Neural cell (in vitro differentiated cells): ENCODE data around the gene MAP2K1. TPM values are rescaled to one million over a fixed set of nuclear protein-coding genes. Genes with fewer than 3 reads are reported as not detected.
"Not testable (repeated sequence)": the region's sequence is repeated elsewhere in the genome, so short reads cannot be mapped to it uniquely, and the experiment has no call there.

Experiments used
- H2AFZ ChIP-seq: fragments of 200-600, 300-800 bp; sonication (generic), shearing (Covaris generic); 2 replicates; pipeline ENCODE4 v1.6.0; 2014; ENCODE audit warnings: low read depth, mild to moderate bottlenecking, antibody characterized with exemption, low read length, moderate library complexity
- H3F3A ChIP-seq: fragments of 200-600 bp; shearing (Covaris generic); 2 replicates; pipeline ENCODE4 v1.6.1; 2016; ENCODE audit warnings: mild to moderate bottlenecking, moderate library complexity, mixed read lengths, antibody characterized with exemption, low read length; ENCODE audit not compliant: insufficient read depth, poor library complexity, severe bottlenecking
- H3K27ac ChIP-seq: fragments of 200-600, 300-800 bp; sonication (generic), shearing (Covaris generic); 2 replicates; pipeline ENCODE4 v1.5.1; 2014; ENCODE audit warnings: mild to moderate bottlenecking, low read length, moderate library complexity
- H3K27me3 ChIP-seq: fragments of 300-800, 200-600 bp; sonication (generic), shearing (Covaris generic); 2 replicates; pipeline ENCODE4 v1.6.0; 2014; ENCODE audit warnings: mild to moderate bottlenecking, low read depth, low read length, moderate library complexity; ENCODE audit not compliant: insufficient read depth
- H3K36me3 ChIP-seq: fragments of 300-800, 200-600 bp; sonication (generic), shearing (Covaris generic); 2 replicates; pipeline ENCODE4 v1.5.1; 2014; ENCODE audit warnings: mild to moderate bottlenecking, antibody characterized with exemption, low read length, moderate library complexity; ENCODE audit not compliant: insufficient read depth
- H3K4me2 ChIP-seq: fragments of 300-800, 200-600 bp; sonication (generic), shearing (Covaris generic); 2 replicates; pipeline ENCODE4 v1.6.0; 2014; ENCODE audit warnings: mild to moderate bottlenecking, low read length
- H3K4me3 ChIP-seq: fragments of 300-800, 200-600 bp; sonication (generic), shearing (Covaris generic); 2 replicates; pipeline ENCODE4 v1.5.1; 2014; ENCODE audit warnings: mild to moderate bottlenecking, low read length, moderate library complexity
- H3K79me2 ChIP-seq: fragments of 200-600 bp; shearing (Covaris generic); replicated peaks from 2 replicates; pipeline ENCODE4 v1.6.0; 2014; ENCODE audit warnings: mild to moderate bottlenecking, low read length, moderate library complexity; ENCODE audit not compliant: insufficient read depth
- H3K9ac ChIP-seq: fragments of 300-800, 200-600 bp; sonication (generic), shearing (Covaris generic); 2 replicates; pipeline ENCODE4 v1.6.1; 2016; ENCODE audit warnings: mild to moderate bottlenecking, low read length, mixed read lengths
- H3K9me2 ChIP-seq: fragments of 200-600 bp; shearing (Covaris generic); 2 replicates; pipeline ENCODE4 v1.6.1; 2016; ENCODE audit warnings: mild to moderate bottlenecking, low read length, mixed read lengths; ENCODE audit not compliant: insufficient read depth
- H3K9me3 ChIP-seq: fragments of 200-600, 300-800 bp; sonication (generic), shearing (Covaris generic); 2 replicates; pipeline ENCODE4 v1.6.1; 2016; ENCODE audit warnings: mild to moderate bottlenecking, mixed run types, low read length, moderate library complexity, mixed read lengths
- H4K20me1 ChIP-seq: fragments of 200-600 bp; shearing (Covaris generic); 2 replicates; pipeline ENCODE4 v1.6.1; 2016; ENCODE audit warnings: mild to moderate bottlenecking, mixed run types; ENCODE audit not compliant: insufficient read depth
- EP300 ChIP-seq: fragments of 450-650 bp; conservative IDR thresholded peaks from 2 replicates; pipeline ENCODE4 v1.6.1; 2014; ENCODE audit warnings: antibody characterized with exemption, mild to moderate bottlenecking, moderate library complexity; ENCODE audit not compliant: poor library complexity, severe bottlenecking
- EZH2 ChIP-seq: fragments of 200-600, 300-800 bp; shearing (Covaris generic), sonication (generic); IDR thresholded peaks from 2 replicates; pipeline ENCODE4 v1.6.1; 2014; ENCODE audit warnings: antibody characterized with exemption, low read length, borderline replicate concordance, mild to moderate bottlenecking; ENCODE audit not compliant: insufficient read depth, poor library complexity, severe bottlenecking
- MXI1 ChIP-seq: fragments of 450-650 bp; conservative IDR thresholded peaks from 2 replicates; pipeline ENCODE4 v1.6.1; 2014; ENCODE audit warnings: antibody characterized with exemption, mild to moderate bottlenecking; ENCODE audit not compliant: poor library complexity, severe bottlenecking
- POLR2AphosphoS5 ChIP-seq: IDR thresholded peaks from 2 replicates; pipeline ENCODE4 v1.6.1; 2012
- RAD21 ChIP-seq: fragments of 450-650 bp; conservative IDR thresholded peaks from 2 replicates; pipeline ENCODE4 v1.6.1; 2014; ENCODE audit warnings: antibody characterized with exemption, mild to moderate bottlenecking, moderate library complexity
- SMC3 ChIP-seq: fragments of 450-650 bp; conservative IDR thresholded peaks from 2 replicates; pipeline ENCODE4 v1.6.1; 2014; ENCODE audit warnings: antibody characterized with exemption, mild to moderate bottlenecking, moderate library complexity; ENCODE audit not compliant: poor library complexity
- TAF1 ChIP-seq: IDR thresholded peaks from 2 replicates; pipeline ENCODE4 v1.6.1; 2012; ENCODE audit warnings: low read depth
- polyA minus RNA-seq: library from RNA; depleted of rRNA, polyadenylated mRNA; stranded (reverse); fragments of >200 nt; gene quantifications from 2 replicates; pipeline ENCODE4 v1.2.3, GENCODE V29; 2014
- polyA plus RNA-seq: library from polyadenylated mRNA; depleted of rRNA; stranded (reverse); fragments of >200 nt; gene quantifications from 2 replicates; pipeline ENCODE4 v1.2.3, GENCODE V29; 2014
- TF ChIP-seq, protein P1 (sequence below): fragments of 450-650 bp; IDR thresholded peaks from 2 replicates; pipeline ENCODE4 v1.5.1; 2014; ENCODE audit warnings: antibody characterized with exemption, mild to moderate bottlenecking, moderate library complexity; ENCODE audit not compliant: poor library complexity, severe bottlenecking
- TF ChIP-seq, protein P2 (sequence below): IDR thresholded peaks from 2 replicates; pipeline ENCODE4 v1.6.1; 2012; ENCODE audit warnings: borderline replicate concordance

Gene MAP2K1
- 23.0 and 24.7 TPM in 2 replicates for polyA plus RNA-seq
- 16.1 and 17.6 TPM in 2 replicates for polyA minus RNA-seq

DNA sequence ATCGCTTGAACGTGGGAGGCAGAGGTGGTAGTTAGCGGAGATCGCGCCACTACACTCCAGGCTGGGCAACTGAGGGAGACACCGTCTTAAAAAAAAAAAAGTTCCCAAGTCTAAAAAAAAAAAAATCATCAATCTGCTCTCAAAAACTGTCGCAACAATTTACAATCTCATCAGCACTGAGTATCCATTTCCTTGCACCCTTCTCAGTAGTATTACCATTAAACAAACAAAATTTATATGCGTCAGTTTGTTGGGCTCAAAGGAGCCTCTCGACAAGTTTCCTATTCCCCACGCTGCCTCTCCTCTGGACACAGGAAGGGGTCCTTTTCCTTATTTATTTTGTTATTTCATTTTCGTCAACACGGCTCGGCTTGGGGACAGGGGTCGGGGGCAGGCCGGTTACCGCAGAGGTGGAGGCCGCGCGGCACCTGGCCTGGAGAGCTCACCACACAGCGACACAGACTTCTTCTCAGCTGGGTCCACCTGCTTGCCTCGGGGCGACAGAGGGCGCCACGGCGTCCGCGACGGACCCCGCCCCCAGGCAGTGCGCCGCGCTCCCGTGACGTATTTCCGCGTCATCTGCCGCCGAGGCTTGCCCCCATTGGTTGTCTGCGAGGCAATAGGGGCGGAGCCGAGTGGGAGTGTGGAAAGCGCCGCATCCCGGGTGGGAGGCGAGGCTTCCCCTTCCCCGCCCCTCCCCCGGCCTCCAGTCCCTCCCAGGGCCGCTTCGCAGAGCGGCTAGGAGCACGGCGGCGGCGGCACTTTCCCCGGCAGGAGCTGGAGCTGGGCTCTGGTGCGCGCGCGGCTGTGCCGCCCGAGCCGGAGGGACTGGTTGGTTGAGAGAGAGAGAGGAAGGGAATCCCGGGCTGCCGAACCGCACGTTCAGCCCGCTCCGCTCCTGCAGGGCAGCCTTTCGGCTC lies at the start of gene MAP2K1:
TSS of gene MAP2K1 (plus strand) at position 709 of the 920 bp plus-strand sequence. CDS start 436 bp downstream, outside the sequence.
- Histone ChIP-seq H4K20me1 (no peaks in the 10 kb centered on the region), H3K9me2 (no peaks in the 10 kb centered on the region), H3K27ac (peak within 1 kb of the TSS; percentile 71), H3K9ac (peak within 1 kb of the TSS; percentile 72), H3F3A (no peaks in the 10 kb centered on the region), H3K27me3 (no peaks in the 10 kb centered on the region), H3K9me3 (no peaks in the 10 kb centered on the region), H2AFZ (peak within 1 kb of the TSS; percentile 40), H3K79me2 (peaks cover 23% of the 10 kb centered on the region), H3K4me2 (peak within 1 kb of the TSS; percentile 54), H3K4me3 (peak within 1 kb of the TSS; percentile 92), H3K36me3 (no peaks in the 10 kb centered on the region)
- TF ChIP-seq POLR2AphosphoS5: peak; percentile 67
- TF ChIP-seq MXI1: peak; percentile 67
- TF ChIP-seq, protein P1, sequence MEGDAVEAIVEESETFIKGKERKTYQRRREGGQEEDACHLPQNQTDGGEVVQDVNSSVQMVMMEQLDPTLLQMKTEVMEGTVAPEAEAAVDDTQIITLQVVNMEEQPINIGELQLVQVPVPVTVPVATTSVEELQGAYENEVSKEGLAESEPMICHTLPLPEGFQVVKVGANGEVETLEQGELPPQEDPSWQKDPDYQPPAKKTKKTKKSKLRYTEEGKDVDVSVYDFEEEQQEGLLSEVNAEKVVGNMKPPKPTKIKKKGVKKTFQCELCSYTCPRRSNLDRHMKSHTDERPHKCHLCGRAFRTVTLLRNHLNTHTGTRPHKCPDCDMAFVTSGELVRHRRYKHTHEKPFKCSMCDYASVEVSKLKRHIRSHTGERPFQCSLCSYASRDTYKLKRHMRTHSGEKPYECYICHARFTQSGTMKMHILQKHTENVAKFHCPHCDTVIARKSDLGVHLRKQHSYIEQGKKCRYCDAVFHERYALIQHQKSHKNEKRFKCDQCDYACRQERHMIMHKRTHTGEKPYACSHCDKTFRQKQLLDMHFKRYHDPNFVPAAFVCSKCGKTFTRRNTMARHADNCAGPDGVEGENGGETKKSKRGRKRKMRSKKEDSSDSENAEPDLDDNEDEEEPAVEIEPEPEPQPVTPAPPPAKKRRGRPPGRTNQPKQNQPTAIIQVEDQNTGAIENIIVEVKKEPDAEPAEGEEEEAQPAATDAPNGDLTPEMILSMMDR: peak; percentile 94
- TF ChIP-seq RAD21: peak; percentile 61
- TF ChIP-seq SMC3: peak; percentile 80
- peak; percentile 57 for TF ChIP-seq EP300
- peak; percentile 86 for TF ChIP-seq TAF1
- TF ChIP-seq, protein P2, sequence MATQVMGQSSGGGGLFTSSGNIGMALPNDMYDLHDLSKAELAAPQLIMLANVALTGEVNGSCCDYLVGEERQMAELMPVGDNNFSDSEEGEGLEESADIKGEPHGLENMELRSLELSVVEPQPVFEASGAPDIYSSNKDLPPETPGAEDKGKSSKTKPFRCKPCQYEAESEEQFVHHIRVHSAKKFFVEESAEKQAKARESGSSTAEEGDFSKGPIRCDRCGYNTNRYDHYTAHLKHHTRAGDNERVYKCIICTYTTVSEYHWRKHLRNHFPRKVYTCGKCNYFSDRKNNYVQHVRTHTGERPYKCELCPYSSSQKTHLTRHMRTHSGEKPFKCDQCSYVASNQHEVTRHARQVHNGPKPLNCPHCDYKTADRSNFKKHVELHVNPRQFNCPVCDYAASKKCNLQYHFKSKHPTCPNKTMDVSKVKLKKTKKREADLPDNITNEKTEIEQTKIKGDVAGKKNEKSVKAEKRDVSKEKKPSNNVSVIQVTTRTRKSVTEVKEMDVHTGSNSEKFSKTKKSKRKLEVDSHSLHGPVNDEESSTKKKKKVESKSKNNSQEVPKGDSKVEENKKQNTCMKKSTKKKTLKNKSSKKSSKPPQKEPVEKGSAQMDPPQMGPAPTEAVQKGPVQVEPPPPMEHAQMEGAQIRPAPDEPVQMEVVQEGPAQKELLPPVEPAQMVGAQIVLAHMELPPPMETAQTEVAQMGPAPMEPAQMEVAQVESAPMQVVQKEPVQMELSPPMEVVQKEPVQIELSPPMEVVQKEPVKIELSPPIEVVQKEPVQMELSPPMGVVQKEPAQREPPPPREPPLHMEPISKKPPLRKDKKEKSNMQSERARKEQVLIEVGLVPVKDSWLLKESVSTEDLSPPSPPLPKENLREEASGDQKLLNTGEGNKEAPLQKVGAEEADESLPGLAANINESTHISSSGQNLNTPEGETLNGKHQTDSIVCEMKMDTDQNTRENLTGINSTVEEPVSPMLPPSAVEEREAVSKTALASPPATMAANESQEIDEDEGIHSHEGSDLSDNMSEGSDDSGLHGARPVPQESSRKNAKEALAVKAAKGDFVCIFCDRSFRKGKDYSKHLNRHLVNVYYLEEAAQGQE: peak; percentile 46
- no peak for TF ChIP-seq EZH2

DNA sequence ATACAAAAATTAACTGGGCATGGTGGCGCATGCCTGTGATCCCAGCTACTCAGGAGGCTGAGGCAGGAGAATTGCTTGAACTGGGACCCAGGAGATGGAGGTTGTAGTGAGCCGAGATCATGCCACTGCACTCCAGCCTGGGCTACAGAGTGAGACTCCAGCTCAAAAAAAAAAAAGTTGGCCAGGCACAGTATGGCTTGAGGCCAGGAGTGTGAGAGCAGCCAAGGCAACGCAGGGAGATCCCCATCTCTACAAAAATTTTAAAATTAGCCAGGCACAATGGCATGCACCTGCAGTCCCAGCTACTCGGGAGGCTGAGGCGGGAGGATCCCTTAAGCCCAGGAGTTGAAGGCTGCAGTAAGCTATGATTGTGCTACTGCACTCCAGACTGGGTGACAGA lies 38.2 kb upstream of the MAP2K1 start:
- H3K9me2 ChIP-seq, H3K9ac ChIP-seq, H3K36me3 ChIP-seq, H2AFZ ChIP-seq, H3K9me3 ChIP-seq, H3F3A ChIP-seq, H3K79me2 ChIP-seq, H3K4me2 ChIP-seq, H3K27me3 ChIP-seq, H3K4me3 ChIP-seq, H4K20me1 ChIP-seq, H3K27ac ChIP-seq: not testable (repeated sequence)
